Islet of Langerhans (tissue), 1 donor: ENCODE data around the gene SLC45A3.
"Not testable (repeated sequence)": the region's sequence is repeated elsewhere in the genome, so short reads cannot be mapped to it uniquely, and the experiment has no call there.

Experiments used
- FAIRE-seq: peaks from one replicate; lab custom pipeline; 2011; peaks lifted over from hg19 to GRCh38; lab: Jason Lieb, UNC

The SLC45A3 gene, protein sequence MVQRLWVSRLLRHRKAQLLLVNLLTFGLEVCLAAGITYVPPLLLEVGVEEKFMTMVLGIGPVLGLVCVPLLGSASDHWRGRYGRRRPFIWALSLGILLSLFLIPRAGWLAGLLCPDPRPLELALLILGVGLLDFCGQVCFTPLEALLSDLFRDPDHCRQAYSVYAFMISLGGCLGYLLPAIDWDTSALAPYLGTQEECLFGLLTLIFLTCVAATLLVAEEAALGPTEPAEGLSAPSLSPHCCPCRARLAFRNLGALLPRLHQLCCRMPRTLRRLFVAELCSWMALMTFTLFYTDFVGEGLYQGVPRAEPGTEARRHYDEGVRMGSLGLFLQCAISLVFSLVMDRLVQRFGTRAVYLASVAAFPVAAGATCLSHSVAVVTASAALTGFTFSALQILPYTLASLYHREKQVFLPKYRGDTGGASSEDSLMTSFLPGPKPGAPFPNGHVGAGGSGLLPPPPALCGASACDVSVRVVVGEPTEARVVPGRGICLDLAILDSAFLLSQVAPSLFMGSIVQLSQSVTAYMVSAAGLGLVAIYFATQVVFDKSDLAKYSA

DNA sequence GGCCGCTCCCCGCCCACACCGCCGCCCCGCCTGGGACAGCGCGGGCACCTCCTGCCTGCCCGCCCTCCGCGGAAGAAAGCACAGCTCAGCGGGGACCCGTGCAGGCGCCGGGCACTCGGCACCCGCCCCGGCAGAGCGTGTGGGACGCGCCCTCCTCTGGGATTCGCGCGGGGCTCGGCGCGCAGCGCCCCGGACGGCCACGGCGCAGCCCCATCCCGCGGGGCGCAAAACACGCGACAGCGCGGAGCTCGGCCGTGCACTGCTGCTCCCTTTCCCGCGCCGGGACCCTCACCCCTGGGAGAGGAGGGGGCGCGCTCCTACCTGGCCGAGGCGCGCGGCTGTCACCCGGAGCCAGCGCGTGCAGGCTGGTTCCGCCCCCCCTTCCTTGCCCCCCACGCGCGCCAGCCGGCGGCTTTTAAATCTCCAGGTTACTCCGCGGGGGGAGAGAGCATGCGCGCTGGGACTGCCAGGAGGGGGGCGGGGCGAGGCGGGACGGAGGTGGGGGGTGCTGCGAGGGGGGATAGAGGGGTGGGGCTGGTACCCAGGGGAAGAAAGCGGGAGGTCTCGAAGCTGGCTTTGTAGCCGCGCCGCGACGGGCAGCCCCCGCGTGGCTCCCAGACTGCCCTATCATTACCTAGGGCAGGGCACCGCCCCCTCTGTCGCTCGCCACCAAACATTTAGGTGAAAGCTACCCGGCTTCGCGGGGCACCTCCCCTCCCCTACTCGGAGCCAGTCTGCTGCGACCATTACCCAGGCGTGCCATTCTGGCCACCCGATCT is at the start of gene SLC45A3:
SLC45A3 (minus strand) TSS at position 437 of the 779 bp plus-strand sequence. CDS start 15,853 bp downstream, outside the sequence.
- no peak for FAIRE-seq

DNA sequence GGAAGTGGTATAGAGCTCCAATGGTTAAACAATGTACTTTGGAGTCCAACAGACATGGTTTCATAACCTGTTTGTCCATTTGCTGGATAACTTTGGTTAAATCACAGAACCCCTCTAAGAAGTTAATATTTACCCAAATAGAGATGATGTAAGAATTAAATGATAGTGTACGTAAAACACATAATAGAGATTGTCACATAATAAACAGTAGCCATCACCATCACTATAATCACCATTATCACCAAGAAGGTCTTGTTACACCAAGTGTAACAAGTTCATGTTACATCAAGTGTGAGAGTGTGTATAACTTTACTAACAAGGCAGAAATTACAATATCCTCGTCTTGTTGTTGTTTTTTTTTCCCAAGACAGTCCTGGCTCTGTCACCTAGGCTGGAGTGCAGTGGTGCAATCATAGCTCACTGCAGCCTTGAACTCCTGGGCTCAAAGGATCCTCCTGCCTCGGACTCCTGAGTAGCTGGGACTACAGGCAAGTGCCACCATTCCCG is 46.4 kb upstream of the SLC45A3 start:
- FAIRE-seq, result no peak

DNA sequence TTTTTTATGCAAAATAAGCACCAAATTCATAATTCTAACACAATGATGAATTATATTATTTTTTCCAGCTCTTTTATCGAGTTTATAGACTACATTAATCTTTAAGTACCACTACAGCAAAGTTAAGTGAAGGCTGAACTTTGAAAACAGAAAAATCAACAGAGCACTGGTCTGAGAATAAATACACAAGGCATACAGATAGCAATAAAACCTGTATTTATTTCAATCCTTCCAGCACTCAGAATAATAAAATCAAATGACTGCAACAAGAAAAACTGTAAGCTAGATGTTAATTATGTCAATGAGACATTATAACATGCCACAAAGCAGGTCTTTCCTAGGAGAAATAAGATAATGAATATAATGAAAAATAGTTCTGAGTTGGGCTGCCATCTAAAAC is 45.2 kb upstream of the SLC45A3 start:
- no peak for FAIRE-seq

DNA sequence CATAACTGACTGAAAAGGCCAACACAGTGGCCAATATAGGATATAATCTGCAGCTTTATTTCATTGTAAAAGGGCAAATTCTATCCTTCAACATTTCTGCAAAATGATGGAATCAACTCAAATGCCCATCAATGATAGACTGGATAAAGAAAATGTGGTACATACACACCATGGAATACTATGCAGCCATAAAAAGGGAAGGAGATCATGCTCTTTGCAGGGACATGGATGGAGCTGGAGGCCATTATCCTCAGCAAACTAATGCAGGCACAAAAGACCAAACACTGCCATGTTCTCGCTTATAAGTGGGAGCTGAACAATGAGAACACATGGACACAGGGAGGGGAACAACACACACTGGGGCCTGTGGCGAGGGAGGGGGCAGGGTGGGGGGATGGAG is 40.4 kb upstream of the SLC45A3 start:
- FAIRE-seq, result not testable (repeated sequence)

DNA sequence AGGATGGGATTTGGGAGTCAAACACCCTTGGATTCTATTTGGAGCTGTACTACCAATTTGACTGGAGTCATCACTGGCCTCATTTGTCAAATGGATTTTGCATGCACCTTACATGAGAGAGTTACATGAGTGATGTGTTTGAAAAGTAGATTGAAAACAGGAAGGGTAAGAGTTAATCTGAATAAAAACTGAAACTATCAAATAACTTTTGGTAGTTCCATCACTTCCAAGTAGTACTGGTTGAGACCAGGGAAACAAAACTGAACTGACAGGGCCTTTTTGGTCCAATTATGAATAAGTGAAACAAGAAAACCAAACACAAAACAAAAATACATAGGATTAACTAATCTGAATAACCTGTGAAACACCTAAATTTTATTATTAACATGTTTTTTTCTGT is 39.5 kb upstream of the SLC45A3 start:
- FAIRE-seq, result no peak

DNA sequence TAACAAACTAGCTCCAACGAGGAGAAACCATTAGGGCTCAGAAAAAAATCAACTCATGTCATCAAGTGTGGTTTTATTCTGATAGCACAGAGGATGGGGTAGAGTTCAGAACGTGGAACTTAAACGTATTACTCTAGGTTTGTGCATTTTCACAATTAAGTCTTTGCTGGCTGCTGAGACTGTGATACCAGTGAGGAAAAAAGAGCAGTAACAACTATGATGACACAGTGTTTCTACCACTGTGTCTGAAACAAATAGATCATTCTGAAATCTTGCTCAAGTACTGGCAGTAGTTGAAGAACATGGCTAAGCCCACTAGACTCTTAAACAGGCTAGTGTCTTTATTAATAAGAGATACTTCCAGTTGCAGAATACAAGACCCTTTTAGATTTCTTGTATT is 38.7 kb upstream of the SLC45A3 start:
- no peak for FAIRE-seq

DNA sequence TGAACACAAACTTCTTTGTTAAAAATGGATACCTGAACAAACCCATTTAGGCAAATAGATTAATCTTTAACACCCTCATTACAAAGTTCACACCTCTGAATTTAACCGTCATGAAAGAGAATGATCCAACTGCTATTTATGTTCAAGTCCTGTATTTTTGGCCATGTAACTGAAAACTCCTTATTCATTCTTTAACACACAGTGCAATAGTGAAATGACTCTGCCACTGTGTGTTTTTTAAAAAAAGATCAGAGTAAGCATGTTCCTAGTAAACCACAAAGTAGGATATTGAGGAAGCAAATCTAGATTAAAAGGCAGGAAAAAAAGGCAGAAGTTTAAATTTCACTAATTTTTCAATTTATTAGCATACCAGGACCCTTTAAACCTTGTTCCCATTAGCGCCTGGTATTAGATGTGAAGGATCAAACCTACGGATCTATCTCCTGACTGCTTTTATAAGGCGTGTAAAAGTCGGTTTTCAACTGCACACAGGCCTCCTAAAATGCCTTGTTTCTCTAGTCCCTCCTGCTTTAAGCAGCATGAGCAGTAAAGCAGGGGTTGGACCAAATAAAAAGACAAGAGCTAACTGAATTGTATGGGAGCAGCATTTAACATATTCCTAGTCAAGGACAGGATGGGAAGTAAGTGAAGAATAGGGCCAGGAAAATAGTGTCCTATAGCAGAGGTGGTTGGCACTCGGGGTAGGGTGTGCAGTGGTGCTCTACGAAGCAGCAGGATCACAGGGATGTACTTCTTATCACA is 36.2 kb upstream of the SLC45A3 start:
- FAIRE-seq, result no peak

DNA sequence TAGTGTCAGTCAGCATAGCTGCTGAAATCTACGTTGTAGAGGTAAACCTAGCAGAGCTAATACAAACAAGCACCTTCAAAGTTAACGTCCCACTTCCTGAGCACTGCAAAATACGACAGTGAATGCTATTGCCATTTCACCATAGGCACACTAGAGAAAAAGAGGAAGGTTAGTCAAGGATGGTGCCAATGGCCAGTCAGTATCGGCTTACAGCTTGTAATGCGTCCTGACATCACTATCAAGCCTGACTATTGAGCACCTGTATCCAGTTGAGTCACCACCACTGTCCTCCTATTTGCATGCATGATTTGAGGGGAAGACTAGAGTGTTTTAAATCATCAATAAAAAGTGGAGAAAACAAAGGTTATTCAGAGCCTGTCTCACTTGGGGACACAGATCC is 35.3 kb upstream of the SLC45A3 start:
- FAIRE-seq, result no peak

DNA sequence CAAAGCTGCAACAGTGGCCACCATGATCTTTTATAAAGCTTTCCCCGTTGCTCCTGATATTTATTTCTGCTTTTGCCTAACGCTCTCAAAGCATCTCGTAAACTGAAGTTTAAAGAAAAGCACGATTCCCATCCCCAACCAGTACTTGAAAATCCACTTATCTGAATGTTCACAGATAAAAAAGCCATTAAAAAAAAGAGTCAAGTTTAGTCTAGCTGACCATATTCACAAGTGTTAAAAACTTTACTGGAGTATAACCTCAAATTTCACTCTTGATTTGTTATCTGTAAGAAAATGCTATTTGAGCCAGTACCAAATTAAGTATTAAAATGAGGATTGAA is 34.6 kb upstream of the SLC45A3 start:
- FAIRE-seq, result no peak

DNA sequence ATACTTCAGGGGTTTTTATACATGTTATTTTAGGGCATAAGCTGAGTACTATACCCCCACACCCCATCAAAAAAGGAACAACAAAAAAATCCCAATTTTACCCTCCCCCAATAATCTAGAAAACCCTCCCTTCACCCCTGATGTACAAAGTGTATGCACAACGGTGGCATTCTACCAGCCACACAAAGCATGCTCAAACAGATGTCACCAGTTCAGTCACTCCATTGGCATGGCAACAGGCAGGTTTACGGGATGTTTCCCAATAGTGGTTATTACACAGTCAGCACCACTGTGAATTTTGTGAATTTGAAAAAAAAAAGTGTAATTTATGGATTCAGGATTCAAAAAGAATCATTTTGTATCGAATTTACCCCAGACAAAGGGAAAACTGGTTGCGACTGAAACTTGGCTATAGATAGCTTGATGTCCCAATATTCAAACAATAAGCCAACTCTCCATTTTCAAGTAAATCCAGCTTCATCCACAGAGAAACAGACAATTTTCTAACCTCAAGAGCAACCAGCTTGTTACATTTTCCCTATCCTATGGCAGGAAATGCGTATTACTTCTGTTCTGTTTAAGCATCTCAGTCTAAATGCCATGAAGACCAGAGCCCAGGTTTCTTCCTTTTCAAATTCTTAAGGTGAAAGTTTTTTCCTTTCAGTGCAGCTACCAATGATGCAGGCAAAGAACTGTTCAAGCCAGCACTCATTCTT is 34.0 kb upstream of the SLC45A3 start:
- FAIRE-seq, result no peak

DNA sequence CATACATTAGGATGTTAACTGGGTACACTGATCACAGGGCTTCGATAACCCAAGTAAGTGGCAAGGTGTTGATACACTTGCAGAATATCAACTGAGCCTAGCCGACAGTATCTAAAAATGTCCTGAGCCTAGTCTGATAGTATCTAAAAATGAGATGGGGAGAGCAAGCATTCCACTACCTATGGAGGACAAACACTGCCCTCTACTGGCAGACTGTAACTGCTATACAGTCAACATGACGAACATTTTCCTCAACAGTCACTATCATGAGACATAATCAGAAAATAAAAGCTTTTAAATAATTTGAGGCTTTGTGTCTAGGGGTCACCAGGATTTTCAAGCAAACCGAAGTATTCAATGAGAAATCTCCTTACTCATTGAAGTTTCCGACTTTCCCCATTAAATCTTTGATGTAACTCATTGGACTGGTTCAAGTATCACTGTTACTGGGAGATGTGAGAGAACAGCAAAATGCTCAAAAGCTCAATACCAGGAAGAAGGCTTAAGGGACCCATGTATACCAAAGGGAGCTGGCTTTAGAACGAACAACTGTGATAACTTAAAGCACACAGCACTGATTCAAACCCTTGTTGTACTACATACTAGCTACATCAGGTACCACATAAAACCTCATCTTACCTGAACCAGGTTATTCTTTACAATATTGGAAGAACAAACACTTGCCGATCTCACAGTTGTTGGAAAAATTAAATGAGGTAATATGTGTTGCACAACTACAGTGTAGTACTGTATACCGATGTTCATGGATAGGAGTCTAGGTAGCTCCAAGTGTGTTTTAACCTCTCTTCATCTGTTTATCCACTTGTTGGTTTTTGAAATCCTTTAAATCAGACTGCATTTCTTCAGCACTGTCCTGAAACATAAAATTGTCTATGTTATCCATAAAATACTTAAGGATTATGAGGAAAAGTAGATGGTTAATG is 31.1 kb upstream of the SLC45A3 start:
- peak; percentile 33 for FAIRE-seq

DNA sequence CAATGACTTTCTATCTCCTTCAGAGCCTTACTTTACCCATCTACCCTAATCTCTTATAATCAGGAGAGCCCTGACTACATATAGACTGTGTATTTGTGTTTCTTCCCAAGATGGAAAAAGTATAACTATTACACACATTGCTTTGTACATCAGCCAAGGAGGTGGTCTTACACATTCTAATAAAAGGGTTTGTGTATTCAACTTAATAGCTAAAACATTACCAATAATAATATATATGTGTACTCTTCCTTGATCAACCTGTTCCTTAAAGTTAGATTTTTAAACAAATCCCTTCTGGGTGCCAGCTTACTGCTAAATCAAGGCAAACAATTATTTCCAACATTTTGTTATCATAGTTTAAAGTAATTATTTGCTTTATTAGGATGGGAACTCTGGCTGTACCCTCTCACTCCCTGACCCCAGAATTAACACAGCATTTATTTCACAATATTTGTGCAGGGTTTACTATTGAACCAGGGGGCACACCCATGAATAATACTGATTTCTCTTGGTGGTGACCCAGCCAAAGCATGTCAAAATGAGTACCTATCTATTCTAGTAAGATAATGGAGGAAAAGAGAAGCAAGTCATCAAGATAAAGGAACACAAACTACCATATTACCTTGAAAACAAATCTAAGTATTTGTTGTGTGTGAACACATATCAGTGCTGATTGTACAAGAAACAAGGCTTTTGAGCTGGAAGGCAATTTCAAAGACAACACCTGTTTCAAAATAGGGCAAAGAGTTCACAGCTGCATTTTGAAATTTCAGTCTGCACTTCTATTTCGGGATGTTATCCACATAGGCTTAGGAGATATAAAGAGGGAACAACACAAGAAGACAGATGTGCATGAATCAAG is 30.1 kb upstream of the SLC45A3 start:
- no peak for FAIRE-seq

DNA sequence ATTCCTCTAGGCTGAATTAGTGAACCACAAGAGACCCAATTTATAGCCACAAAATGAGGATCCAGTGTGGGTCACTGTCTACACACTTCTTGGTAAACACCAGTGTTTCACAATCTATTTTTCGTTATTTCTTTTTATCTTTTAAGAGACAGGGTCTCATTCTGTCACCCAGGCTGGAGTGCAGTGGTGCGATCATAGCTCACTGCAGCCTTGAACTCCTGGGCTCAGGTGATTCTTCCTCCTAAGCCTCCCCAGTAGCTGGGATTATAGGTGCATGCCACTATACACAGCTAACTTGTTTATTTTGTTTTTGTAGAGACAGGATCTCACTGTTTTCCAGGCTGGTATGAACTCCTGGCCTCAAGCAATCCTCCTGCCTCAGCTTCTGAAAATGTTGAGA is 29.3 kb upstream of the SLC45A3 start:
- no peak for FAIRE-seq

DNA sequence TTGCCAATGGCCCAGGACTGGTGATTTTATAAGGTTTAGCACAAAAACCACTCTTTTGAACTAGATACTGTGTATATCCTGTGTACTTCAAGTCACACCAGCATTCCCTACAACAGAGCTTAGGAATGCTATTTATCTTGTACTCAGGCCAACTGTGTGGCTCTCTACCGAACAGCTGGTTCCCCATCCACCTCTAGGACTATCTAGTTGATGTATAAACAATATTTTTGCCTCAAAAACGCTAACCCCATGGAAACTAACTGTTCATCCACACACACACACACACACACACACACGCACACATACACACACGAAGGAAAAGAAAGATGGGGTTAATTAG is 28.7 kb upstream of the SLC45A3 start:
- FAIRE-seq, result no peak

DNA sequence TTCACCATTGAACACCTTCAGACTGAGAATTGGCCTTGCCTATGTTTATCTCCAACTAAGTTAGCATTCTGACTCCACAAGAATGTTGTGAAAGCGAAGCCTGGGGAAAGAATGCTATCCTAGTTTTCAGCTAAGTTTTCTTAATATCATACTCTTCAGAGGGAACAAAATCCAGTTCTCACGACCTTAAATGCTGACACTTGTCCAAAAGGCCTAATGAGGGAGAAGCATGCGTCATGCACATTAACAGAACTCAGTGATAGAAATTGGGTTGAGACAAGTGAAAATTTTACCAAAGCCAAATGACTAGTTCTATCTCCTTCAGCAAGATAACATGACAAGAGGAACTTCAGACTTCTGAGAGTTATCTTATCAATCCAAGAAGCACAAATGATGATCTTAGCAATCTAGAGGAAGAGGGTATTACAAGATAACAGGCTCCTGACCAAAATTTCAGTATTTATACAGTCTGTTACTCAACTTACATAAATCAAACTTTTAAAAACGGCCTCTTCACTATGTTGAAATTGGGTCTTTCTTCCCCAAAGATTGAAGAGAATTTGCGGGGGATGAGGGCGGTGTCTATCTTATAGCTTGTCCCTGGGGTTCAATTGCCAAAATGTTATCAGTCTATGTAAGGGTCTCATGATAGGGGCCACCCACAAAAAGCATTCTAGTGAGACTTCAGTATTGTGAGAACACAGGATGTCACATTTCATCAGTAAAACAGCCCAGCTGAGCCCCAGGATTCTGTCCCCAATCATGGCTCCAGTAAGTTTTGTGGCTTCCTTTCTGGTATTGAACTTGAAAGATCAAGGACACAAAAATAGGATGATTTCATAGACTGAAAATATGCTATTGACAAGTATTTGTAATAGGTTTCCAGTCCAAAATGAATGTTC is 26.5 kb upstream of the SLC45A3 start:
- no peak for FAIRE-seq

DNA sequence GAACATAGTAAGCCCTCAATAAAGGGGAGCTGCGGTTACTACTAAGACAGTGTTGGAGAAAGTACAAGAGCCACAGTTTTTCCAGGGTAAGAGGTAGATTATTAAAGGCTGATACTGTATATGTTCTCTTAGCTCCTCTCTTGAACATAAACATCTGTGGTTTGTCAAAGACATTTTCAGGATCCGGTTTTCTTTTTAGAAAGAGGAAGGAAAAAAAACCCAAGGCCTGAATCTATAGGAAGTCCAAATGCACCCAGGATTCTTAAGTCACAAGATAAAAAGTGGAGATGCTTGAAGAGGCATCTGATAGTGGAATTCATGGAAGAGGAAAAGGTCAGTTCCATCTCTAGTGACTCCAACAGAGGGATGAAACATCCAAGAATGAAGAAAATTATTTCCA is 24.6 kb upstream of the SLC45A3 start:
- FAIRE-seq, result no peak

DNA sequence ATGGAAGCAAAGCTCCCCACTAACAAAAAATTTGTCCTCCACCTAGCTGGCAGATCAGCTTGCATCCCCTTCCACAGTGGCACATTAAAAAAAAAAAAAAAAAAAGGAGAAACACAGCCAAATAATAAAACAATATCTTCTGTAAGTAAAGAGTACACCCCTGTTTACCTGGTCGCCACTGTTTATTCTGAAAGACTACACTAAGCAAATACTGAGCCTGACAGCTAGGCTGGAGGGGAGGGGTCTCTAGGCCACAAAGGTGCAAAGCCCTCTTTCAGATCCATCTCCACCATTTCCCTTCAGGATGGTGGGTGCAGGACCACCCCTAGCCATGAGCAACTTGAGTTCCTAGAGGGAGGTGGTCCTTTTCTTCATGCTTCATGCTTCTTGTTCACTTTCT is 22.8 kb upstream of the SLC45A3 start:
- FAIRE-seq, result no peak

DNA sequence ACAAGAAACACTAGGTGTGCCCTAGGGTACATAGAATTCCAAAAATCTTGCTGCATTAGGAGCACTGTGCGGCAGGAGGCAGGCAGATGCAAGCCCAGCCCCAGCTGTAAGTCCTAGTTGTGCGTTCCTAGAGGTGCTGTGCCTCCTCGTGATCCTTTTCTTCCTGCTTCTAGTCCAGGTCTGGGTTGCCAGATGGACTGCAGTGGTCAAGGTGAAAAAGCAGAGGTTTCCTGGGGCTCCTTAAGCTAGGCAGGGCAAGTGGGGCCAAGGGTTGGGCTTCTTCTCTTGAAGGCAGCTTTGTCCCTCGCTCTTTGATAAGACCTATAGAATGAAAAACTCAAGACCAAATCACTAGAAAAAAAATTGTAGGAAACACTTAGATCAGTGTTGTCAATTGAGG is 21.6 kb upstream of the SLC45A3 start:
- FAIRE-seq, result no peak

DNA sequence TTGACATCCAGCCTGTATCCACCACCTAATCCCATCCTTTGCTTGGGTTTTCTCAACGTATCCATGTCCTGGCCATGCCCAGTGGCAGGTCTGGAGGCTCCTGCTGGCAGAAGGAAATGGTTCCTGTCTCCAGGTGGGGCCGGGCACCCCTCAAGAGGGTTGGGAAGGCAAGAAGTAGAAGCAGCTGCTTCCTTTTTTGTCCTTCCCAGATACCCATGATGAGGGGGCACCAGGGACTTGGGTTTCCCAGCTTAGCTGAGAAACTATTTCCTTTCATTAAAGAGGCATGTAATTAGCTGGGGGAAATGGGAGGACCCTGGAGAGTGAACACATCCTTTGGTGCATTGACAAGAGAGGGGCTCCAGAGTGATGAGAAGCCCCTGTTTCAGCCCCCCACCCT is 21.1 kb upstream of the SLC45A3 start:
- FAIRE-seq, result no peak
